Transverse colon (tissue), 4 donors: Measurements from ENCODE around the gene FNDC7.

ENCODE experiments used
- CTCF ChIP-seq, 5 experiments: fragments of 200-600 bp in 3 of 5; fragments of 450-650 bp in 2 of 5; sonication (generic) in 3 of 5; IDR thresholded peaks; 1 replicate in 2 of 5; 2 replicates in 3 of 5; pipeline ENCODE4 v1.5.1; 2016 to 2017; ENCODE audit warnings: antibody characterized with exemption in 5 of 5, inconsistent platforms in 3 of 5, mild to moderate bottlenecking in 2 of 5, moderate library complexity in 1 of 5
- POLR2AphosphoS5 ChIP-seq, 3 donors: sonication (generic); formaldehyde crosslinking; IDR thresholded peaks; one replicate each; pipeline ENCODE4 v1.6.1; 2016; ENCODE audit warnings: antibody characterized with exemption in 3 of 3

- TF ChIP-seq POLR2AphosphoS5 (IDR thresholded peaks at IDR 0.05): no peak
- TF ChIP-seq CTCF (IDR thresholded peaks at IDR 0.05): no peak
Observed at GRCh38 chr1:108704496-108704895, 8.2 kb upstream of the FNDC7 start.
